ENCODE results near the gene ADGRG6.

- TF ChIP-seq POLR2A (IDR thresholded peaks at IDR 0.05; ENCODE audit: low read depth, low read length) = no peak
- TF ChIP-seq POLR2AphosphoS5 (IDR thresholded peaks at IDR 0.05; ENCODE audit: low read depth, low read length) = no peak
- no peak for TF ChIP-seq SPI1 (IDR thresholded peaks at IDR 0.05; ENCODE audit: low read depth, low read length)
- TF ChIP-seq TAF1 (IDR thresholded peaks at IDR 0.05; ENCODE audit: low read depth, low read length) = no peak
- no peak for TF ChIP-seq PAX5 (IDR thresholded peaks at IDR 0.05; ENCODE audit: insufficient read depth, low read length, severe bottlenecking)
Observed at GRCh38 chr6:142408409-142408808, 106.6 kb downstream of the ADGRG6 start.
